Measurements from ENCODE around the gene CFAP100. TPM values are rescaled to one million over a fixed set of nuclear protein-coding genes. Genes with fewer than 3 reads are reported as not detected.
A peak's percentile ranks its signal among the peaks of the same experiment; 100 is the strongest.

The CFAP100 gene
- total RNA-seq, 1 experiment from 2014 or later: not detected

GRCh38 chr3:126349071-126349470 lies 45.6 kb upstream of the CFAP100 start:
- Histone ChIP-seq H3K4me3 (ENCODE audit: low read depth, low read length) (no peak overlapping the region), H3K36me3 (ENCODE audit: control insufficient read depth, insufficient read depth, low read length) (no peaks in the 10 kb centered on the region), H3K4me1 (no peaks in the 10 kb centered on the region), H3K9me3 (no peaks in the 10 kb centered on the region), H3K27me3 (replicated peaks; ENCODE audit: control insufficient read depth, insufficient read depth, low read length) (no peaks in the 10 kb centered on the region)
- Mint-ChIP-seq H3K9me3 (ENCODE audit: unreplicated experiment) (no peaks in the 10 kb centered on the region), H3K27me3 (ENCODE audit: insufficient read depth, unreplicated experiment) (no peaks in the 10 kb centered on the region), H3K27ac (ENCODE audit: unreplicated experiment) (no peak overlapping the region), H3K36me3 (ENCODE audit: insufficient read depth, unreplicated experiment) (no peaks in the 10 kb centered on the region), H3K4me1 (ENCODE audit: low read depth, unreplicated experiment) (no peaks in the 10 kb centered on the region), H3K4me3 (ENCODE audit: unreplicated experiment) (no peak overlapping the region)
- no peak for TF ChIP-seq CTCF (IDR thresholded peaks at IDR 0.05; ENCODE audit: insufficient read depth in 1 of 2, low read depth in 1 of 2, low read length in 1 of 2, severe bottlenecking in 1 of 2, unreplicated experiment in 1 of 2)
- ChIA-PET CTCF (no interaction called here), POLR2A (no interaction called here)
- BruUV-seq (replicated peaks): no TSS peak
- DNase-seq: peak in 1 of 2 experiments; percentile 21
- intact Hi-C loops (cut with micrococcal nuclease; ENCODE audit: unreplicated experiment): no loop called here

GRCh38 chr3:126349611-126350501 lies 44.9 kb upstream of the CFAP100 start:
- H3K9me3 ChIP-seq: no peaks in the 10 kb centered on the region
- ChIA-PET CTCF (no interaction called here), POLR2A (no interaction called here)
- no peaks in the 10 kb centered on the region for H3K36me3 ChIP-seq (ENCODE audit: control insufficient read depth, insufficient read depth, low read length)
- no peaks in the 10 kb centered on the region for H3K27me3 Mint-ChIP-seq (ENCODE audit: insufficient read depth, unreplicated experiment)
- BruUV-seq (replicated peaks): no TSS peak
- H3K27ac Mint-ChIP-seq (ENCODE audit: unreplicated experiment): no peak overlapping the region
- H3K4me1 Mint-ChIP-seq (ENCODE audit: low read depth, unreplicated experiment): no peaks in the 10 kb centered on the region
- no peak overlapping the region for H3K4me3 Mint-ChIP-seq (ENCODE audit: unreplicated experiment)
- no peaks in the 10 kb centered on the region for H3K9me3 Mint-ChIP-seq (ENCODE audit: unreplicated experiment)
- H3K36me3 Mint-ChIP-seq (ENCODE audit: insufficient read depth, unreplicated experiment): no peaks in the 10 kb centered on the region
- no peaks in the 10 kb centered on the region for H3K4me1 ChIP-seq
- no peak for TF ChIP-seq CTCF (IDR thresholded peaks at IDR 0.05; ENCODE audit: insufficient read depth in 1 of 2, low read depth in 1 of 2, low read length in 1 of 2, severe bottlenecking in 1 of 2, unreplicated experiment in 1 of 2)
- intact Hi-C loops (cut with micrococcal nuclease; ENCODE audit: unreplicated experiment): no loop called here
- H3K27me3 ChIP-seq (replicated peaks; ENCODE audit: control insufficient read depth, insufficient read depth, low read length): no peaks in the 10 kb centered on the region
- H3K4me3 ChIP-seq (ENCODE audit: low read depth, low read length): no peak overlapping the region
- DNase-seq: peak in 1 of 2 experiments; percentile 25

- no peaks in the 10 kb centered on the region for H3K36me3 Mint-ChIP-seq (ENCODE audit: insufficient read depth, unreplicated experiment)
- DNase-seq: no peak
- POLR2A ChIA-PET: no interaction called here
- intact Hi-C loops (cut with micrococcal nuclease; ENCODE audit: unreplicated experiment): no loop called here
- no TSS peak for BruUV-seq (replicated peaks)
- no peak overlapping the region for H3K4me3 Mint-ChIP-seq (ENCODE audit: unreplicated experiment)
- TF ChIP-seq CTCF (IDR thresholded peaks at IDR 0.05; ENCODE audit: insufficient read depth in 1 of 2, low read depth in 1 of 2, low read length in 1 of 2, severe bottlenecking in 1 of 2, unreplicated experiment in 1 of 2): no peak
- H3K27ac Mint-ChIP-seq (ENCODE audit: unreplicated experiment): no peak overlapping the region
- H3K4me3 ChIP-seq (ENCODE audit: low read depth, low read length): no peak overlapping the region
- no peaks in the 10 kb centered on the region for H3K36me3 ChIP-seq (ENCODE audit: control insufficient read depth, insufficient read depth, low read length)
- H3K27me3 Mint-ChIP-seq (ENCODE audit: insufficient read depth, unreplicated experiment): no peaks in the 10 kb centered on the region
- no peaks in the 10 kb centered on the region for H3K27me3 ChIP-seq (replicated peaks; ENCODE audit: control insufficient read depth, insufficient read depth, low read length)
- peaks cover 5% of the 10 kb centered on the region for H3K4me1 Mint-ChIP-seq (ENCODE audit: low read depth, unreplicated experiment)
- H3K4me1 ChIP-seq: peaks cover 3% of the 10 kb centered on the region; the same call in 1 of the 2 replicates
- no peaks in the 10 kb centered on the region for H3K9me3 Mint-ChIP-seq (ENCODE audit: unreplicated experiment)
- CTCF ChIA-PET: no interaction called here
- H3K9me3 ChIP-seq: no peaks in the 10 kb centered on the region
These were observed 44.1 kb upstream of the CFAP100 start for GRCh38 chr3:126350502-126351085.

All from Caco-2 (cell line).